Chondrocyte (in vitro differentiated cells): ENCODE data around the gene LMNTD2. TPM values are rescaled to one million over a fixed set of nuclear protein-coding genes. Genes with fewer than 3 reads are reported as not detected.

Experiments
- DNase-seq: peaks from one replicate; pipeline ENCODE4 v3.0.0; 2021; ENCODE audit warnings: mixed read lengths, low spot score
- H3K27ac Mint-ChIP-seq: one replicate; pipeline ENCODE4 v1.8.0; 2021; ENCODE audit warnings: mild to moderate bottlenecking, moderate library complexity, mixed read lengths; ENCODE audit not compliant: unreplicated experiment
- H3K27me3 Mint-ChIP-seq: 2 replicates; pipeline ENCODE4 v1.8.0; 2021; ENCODE audit warnings: low read depth, mixed read lengths
- H3K36me3 Mint-ChIP-seq: 2 replicates; pipeline ENCODE4 v1.8.0; 2021; ENCODE audit warnings: low read depth, mixed read lengths
- H3K4me1 Mint-ChIP-seq: 2 replicates; pipeline ENCODE4 v1.8.0; 2021; ENCODE audit warnings: low read depth, mild to moderate bottlenecking, mixed read lengths
- H3K4me3 Mint-ChIP-seq: one replicate; pipeline ENCODE4 v1.8.0; 2021; ENCODE audit warnings: mild to moderate bottlenecking, moderate library complexity, mixed read lengths; ENCODE audit not compliant: unreplicated experiment
- H3K9me3 Mint-ChIP-seq: 2 replicates; pipeline ENCODE4 v1.8.0; 2021; ENCODE audit warnings: low read depth, mixed read lengths
- total RNA-seq: library from RNA; stranded (reverse); gene quantifications from 3 replicates; pipeline ENCODE4 v1.2.1, GENCODE V29; 2021
- TF ChIP-seq, protein P1 (sequence below): fragments of 200-600 bp; sonication (generic); IDR thresholded peaks from 2 replicates; pipeline ENCODE4 v1.5.0; 2021; ENCODE audit warnings: antibody characterized with exemption, mild to moderate bottlenecking, moderate library complexity

LMNTD2 gene
- total RNA-seq, 1 donor from 2014 or later: 5.5 TPM

DNA sequence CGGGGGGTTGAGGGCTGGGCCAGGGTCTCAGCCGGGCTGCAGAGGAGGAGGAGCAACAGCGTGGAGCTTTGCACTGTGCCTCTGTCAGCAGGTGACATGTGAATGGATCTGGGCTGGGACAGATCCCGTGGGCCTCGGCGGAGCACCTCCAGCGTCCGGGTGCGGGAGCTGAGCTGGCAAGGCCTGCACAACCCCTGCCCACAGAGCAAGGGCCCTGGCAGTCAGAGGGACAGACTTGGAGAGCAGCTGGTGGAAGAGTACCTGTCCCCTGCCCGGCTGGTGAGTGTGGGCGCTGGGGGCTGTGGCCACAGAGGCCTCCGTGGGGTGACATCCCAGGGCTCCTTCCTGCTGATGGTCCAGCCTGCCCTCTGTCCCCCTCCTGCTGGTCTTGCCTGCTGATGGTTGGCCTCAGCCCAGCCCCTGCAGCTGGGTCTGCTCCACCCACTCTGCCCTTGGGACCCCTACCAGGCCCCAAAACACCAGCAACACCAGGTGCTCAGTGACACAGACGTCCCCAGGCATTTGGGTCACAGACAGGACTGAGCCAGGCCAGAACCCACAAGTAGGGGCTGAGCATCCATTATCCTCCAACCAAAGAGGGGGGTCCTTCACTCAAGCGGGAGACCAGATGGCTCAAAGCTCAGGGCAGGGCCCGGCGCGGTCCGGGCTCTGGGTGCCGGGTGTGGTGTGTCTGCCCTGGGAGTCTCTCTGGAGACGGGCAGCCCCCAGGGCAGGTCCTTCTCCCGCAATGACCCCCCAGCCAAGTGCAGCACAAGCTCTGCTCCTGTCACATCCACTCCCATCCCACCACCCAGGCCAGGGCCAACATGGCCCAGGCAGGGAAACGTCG, 19.7 kb downstream of the LMNTD2 start:
- no peaks in the 10 kb centered on the region for H3K27me3 Mint-ChIP-seq
- H3K9me3 Mint-ChIP-seq: no peaks in the 10 kb centered on the region
- DNase-seq: no peak
- peaks cover 5% of the 10 kb centered on the region for H3K4me1 Mint-ChIP-seq
- H3K4me3 Mint-ChIP-seq: no peak overlapping the region
- no peak overlapping the region for H3K27ac Mint-ChIP-seq
- peaks cover 1% of the 10 kb centered on the region for H3K36me3 Mint-ChIP-seq
- TF ChIP-seq, protein P1, sequence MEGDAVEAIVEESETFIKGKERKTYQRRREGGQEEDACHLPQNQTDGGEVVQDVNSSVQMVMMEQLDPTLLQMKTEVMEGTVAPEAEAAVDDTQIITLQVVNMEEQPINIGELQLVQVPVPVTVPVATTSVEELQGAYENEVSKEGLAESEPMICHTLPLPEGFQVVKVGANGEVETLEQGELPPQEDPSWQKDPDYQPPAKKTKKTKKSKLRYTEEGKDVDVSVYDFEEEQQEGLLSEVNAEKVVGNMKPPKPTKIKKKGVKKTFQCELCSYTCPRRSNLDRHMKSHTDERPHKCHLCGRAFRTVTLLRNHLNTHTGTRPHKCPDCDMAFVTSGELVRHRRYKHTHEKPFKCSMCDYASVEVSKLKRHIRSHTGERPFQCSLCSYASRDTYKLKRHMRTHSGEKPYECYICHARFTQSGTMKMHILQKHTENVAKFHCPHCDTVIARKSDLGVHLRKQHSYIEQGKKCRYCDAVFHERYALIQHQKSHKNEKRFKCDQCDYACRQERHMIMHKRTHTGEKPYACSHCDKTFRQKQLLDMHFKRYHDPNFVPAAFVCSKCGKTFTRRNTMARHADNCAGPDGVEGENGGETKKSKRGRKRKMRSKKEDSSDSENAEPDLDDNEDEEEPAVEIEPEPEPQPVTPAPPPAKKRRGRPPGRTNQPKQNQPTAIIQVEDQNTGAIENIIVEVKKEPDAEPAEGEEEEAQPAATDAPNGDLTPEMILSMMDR: no peak

DNA sequence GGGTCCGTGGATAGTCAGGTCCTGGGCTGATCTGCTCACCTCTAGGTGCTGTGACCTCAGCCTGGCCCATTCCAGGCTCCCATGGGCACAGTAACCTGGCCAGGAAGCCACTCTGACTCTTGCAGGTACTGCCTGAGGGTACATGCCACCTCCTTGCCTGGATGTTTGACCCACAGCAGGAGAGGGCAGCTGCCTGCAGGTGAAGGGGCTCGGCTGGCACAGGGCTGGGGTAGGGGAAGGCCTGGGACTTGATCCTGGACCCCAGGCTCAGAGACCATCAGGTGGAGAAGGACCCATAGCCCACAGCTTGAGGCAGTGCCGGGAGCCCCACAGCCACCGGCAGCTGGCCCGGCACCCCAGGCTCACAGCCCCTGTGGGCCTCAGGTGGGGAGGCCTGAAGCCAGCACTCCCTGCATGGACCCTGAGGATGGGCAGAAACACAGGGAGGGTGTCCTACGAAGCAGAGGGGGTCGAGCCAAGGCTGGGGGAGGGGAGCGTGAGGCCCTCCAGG, 20.5 kb downstream of the LMNTD2 start:
- no peaks in the 10 kb centered on the region for H3K27me3 Mint-ChIP-seq
- no peak overlapping the region for H3K27ac Mint-ChIP-seq
- no peak for DNase-seq
- peaks cover 1% of the 10 kb centered on the region for H3K36me3 Mint-ChIP-seq
- TF ChIP-seq, protein P1: no peak
- no peaks in the 10 kb centered on the region for H3K9me3 Mint-ChIP-seq
- no peak overlapping the region for H3K4me3 Mint-ChIP-seq
- peaks cover 5% of the 10 kb centered on the region for H3K4me1 Mint-ChIP-seq

DNA sequence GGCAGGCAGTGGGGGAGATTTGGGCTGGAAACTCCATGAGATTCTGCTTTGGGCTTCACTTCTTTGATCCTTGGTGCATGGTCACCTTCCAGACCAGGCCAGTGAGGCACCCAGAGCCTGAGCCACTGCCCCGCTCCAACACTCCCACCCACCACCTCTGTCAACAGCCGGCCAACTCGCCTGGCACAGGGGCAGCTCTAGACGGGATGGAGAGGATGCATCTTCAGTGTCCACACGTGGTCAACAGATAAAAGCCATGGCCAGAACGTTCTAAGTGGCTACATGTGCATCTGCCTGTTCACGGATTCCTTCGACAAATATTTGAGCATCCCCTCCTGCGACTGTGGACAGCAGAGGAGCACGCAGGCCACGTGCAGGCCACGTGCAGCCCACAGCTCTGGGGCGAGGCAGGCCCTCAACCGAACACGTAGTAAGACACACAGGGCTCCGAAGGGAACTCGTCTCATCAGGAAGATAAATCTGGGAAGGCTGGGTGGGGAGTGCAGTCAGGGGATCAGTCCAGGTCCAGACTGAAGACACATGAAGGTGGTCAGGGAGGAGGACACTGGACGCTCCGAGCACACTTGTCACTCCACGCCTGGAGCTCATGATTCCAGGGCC, 22.0 kb downstream of the LMNTD2 start:
- Mint-ChIP-seq H3K4me3 (no peak overlapping the region), H3K9me3 (no peaks in the 10 kb centered on the region), H3K36me3 (peaks cover 1% of the 10 kb centered on the region), H3K27me3 (no peaks in the 10 kb centered on the region), H3K4me1 (peaks cover 5% of the 10 kb centered on the region), H3K27ac (no peak overlapping the region)
- TF ChIP-seq, protein P1: no peak
- no peak for DNase-seq

GRCh38 chr11:537622-538430, 22.7 kb downstream of the LMNTD2 start:
- H3K27ac Mint-ChIP-seq: no peak overlapping the region
- H3K9me3 Mint-ChIP-seq: no peaks in the 10 kb centered on the region
- H3K36me3 Mint-ChIP-seq: peaks cover 1% of the 10 kb centered on the region
- TF ChIP-seq, protein P1: no peak
- peaks cover 5% of the 10 kb centered on the region for H3K4me1 Mint-ChIP-seq
- H3K4me3 Mint-ChIP-seq: no peak overlapping the region
- H3K27me3 Mint-ChIP-seq: no peaks in the 10 kb centered on the region
- no peak for DNase-seq
